Tibial nerve (tissue), 4 donors: ENCODE data around the gene MUL1. TPM values are rescaled to one million over a fixed set of nuclear protein-coding genes. Genes with fewer than 3 reads are reported as not detected.
A peak's percentile ranks its signal among the peaks of the same experiment; 100 is the strongest.

ENCODE experiments used
- DNase-seq, 2 donors: peaks; one replicate each; pipeline ENCODE4 v3.0.0-alpha.2; 2019; ENCODE audit warnings: low spot score in 2 of 2
- H3K27ac ChIP-seq, 4 donors: fragments of 200-600 bp; sonication (generic) in 3 of 4; one replicate each; pipeline ENCODE4 v1.5.1; 2017 to 2019; ENCODE audit warnings: mild to moderate bottlenecking in 1 of 4
- H3K27me3 ChIP-seq, 2 donors: fragments of 200-600 bp; sonication (generic) in 1 of 2; one replicate each; pipeline versions ENCODE4 v1.5.1 to v1.6.0; 2017 to 2019
- H3K36me3 ChIP-seq, 3 donors: fragments of 200-600 bp; sonication (generic); one replicate each; pipeline ENCODE4 v1.5.1; 2018 to 2019
- H3K4me1 ChIP-seq, 4 donors: fragments of 200-600 bp; sonication (generic) in 3 of 4; one replicate each; pipeline ENCODE4 v1.5.1; 2017 to 2019
- H3K4me3 ChIP-seq, 4 donors: fragments of 200-600 bp; sonication (generic) in 3 of 4; one replicate each; pipeline ENCODE4 v1.5.1; 2017 to 2019; ENCODE audit warnings: mild to moderate bottlenecking in 1 of 4, moderate library complexity in 1 of 4
- H3K9me3 ChIP-seq, 4 donors: fragments of 200-600 bp; sonication (generic) in 3 of 4; one replicate each; pipeline ENCODE4 v1.5.1; 2017 to 2019
- EP300 ChIP-seq, 2 donors: sonication (generic); formaldehyde crosslinking; IDR thresholded peaks; one replicate each; pipeline ENCODE4 v1.6.1; 2017; ENCODE audit warnings: antibody characterized with exemption in 2 of 2, mild to moderate bottlenecking in 1 of 2
- POLR2A ChIP-seq, 2 donors: fragments of 450-650 bp; IDR thresholded peaks; one replicate each; pipeline ENCODE4 v1.6.1; 2017; ENCODE audit warnings: antibody characterized with exemption in 2 of 2, mild to moderate bottlenecking in 2 of 2, moderate library complexity in 2 of 2
- WGBS, 2 donors: methylation state at CpG; one replicate each; pipeline ENCODE4 v1.1.5; 2018; 5-methylcytosine and 5-hydroxymethylcytosine counted together
- total RNA-seq, 4 donors: library from RNA; depleted of rRNA; stranded (reverse); fragments of >200 nt; gene quantifications; one replicate each; pipeline ENCODE4 v1.1.0, GENCODE V29; 2016
- TF ChIP-seq, protein P1 (sequence below), 5 experiments: fragments of 200-600 bp in 3 of 5; fragments of 450-650 bp in 2 of 5; sonication (generic) in 3 of 5; IDR thresholded peaks; one replicate each; pipeline ENCODE4 v1.5.1; 2016 to 2019; ENCODE audit warnings: antibody characterized with exemption in 5 of 5, mild to moderate bottlenecking in 3 of 5, moderate library complexity in 2 of 5

MUL1 gene
- total RNA-seq, 4 donors from 2014 or later, result 27.5 to 31.2 (median 30.6) TPM

DNA sequence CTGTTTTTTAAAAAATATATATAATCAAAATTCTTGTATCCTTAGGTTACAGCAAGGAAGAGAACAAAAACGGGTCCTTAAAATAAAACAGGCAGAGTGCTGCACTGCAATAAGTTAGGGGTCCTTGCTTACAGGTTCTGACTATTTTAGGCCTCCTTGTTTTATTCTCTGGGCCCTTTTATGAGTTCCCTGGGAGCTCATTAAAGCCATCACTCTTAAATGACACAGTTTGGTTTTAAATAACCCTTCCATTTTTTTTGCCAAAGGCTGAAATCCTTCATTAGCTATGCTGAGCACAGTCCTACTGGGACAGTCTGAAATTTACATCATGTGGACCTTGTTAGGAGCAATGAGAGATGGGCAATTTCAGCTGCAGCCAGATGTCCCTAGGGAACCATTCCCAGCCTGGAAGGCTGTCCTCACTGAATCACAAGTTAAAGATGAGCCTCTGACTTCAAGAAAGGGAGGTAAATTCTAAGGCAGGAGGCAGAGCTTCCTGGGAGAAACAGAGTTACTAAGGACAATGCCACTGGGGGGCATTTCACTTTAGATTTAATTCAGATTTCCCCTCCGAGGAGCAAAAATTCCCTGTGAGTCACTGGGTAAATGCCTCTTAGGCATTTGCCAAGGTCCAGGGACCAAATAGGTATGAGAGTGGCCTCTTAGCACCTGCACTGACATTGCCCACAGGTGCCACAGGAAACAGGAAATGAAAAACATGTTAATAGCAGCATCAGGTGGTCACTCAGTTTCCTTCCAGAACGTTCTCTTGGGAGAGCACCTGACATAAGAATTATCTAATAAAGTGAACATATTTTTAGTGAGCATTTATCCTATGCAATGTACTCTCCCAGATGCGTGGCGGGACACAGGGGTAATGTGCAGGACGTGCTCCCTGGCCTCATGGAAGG is 3.8 kb upstream of the MUL1 start:
- Histone ChIP-seq H3K27ac (no peak overlapping the region), H3K9me3 (no peaks in the 10 kb centered on the region), H3K27me3 (peaks cover 0 to 9% of the 10 kb centered on the region in 2 donors), H3K4me3 (no peak overlapping the region), H3K4me1 (peaks cover 0 to 16% (median 8%) of the 10 kb centered on the region in 4 donors), H3K36me3 (no peaks in the 10 kb centered on the region)
- TF ChIP-seq, protein P1, sequence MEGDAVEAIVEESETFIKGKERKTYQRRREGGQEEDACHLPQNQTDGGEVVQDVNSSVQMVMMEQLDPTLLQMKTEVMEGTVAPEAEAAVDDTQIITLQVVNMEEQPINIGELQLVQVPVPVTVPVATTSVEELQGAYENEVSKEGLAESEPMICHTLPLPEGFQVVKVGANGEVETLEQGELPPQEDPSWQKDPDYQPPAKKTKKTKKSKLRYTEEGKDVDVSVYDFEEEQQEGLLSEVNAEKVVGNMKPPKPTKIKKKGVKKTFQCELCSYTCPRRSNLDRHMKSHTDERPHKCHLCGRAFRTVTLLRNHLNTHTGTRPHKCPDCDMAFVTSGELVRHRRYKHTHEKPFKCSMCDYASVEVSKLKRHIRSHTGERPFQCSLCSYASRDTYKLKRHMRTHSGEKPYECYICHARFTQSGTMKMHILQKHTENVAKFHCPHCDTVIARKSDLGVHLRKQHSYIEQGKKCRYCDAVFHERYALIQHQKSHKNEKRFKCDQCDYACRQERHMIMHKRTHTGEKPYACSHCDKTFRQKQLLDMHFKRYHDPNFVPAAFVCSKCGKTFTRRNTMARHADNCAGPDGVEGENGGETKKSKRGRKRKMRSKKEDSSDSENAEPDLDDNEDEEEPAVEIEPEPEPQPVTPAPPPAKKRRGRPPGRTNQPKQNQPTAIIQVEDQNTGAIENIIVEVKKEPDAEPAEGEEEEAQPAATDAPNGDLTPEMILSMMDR (IDR thresholded peaks at IDR 0.05), result no peak
- TF ChIP-seq POLR2A (IDR thresholded peaks at IDR 0.05) (no peak), EP300 (IDR thresholded peaks at IDR 0.05) (no peak)
- DNase-seq, result no peak
- WGBS, 2 donors, result 50 to 54% methylated on average over 6 of the region's 6 CpGs

DNA sequence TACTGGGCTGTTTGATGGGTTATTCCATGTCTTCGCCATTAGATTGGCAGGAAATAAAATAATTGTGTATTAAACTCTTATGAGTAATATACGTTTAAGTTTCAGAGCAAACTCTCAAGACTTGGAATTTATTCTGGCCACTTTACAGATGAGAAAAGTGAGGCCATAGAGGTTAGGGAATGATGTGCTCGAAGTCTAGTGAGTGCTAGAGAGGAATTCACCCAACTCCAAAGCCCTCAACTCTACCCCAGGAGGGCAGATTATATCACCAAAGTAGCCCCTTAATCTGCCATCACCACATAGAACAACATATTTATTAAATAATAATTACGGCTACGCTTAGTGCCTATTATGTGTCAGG is 440 bp upstream of the MUL1 start:
- H3K27ac ChIP-seq, result peak overlapping the region; percentile 56 to 92 (median 86)
- peak overlapping the region; percentile 76 to 98 (median 92) for H3K4me3 ChIP-seq
- H3K4me1 ChIP-seq, result peaks cover 0 to 49% (median 14%) of the 10 kb centered on the region in 4 donors
- H3K27me3 ChIP-seq, result peaks cover 0 to 9% of the 10 kb centered on the region in 2 donors
- TF ChIP-seq POLR2A (IDR thresholded peaks at IDR 0.05), result no peak
- TF ChIP-seq, protein P1 (IDR thresholded peaks at IDR 0.05), result no peak
- TF ChIP-seq EP300 (IDR thresholded peaks at IDR 0.05), result no peak
- DNase-seq, result no peak
- peaks cover 0 to 11% (median 0%) of the 10 kb centered on the region in 3 donors for H3K36me3 ChIP-seq
- 63 to 66% methylated on average over 5 of the region's 5 CpGs for WGBS, 2 donors
- H3K9me3 ChIP-seq, result no peaks in the 10 kb centered on the region

DNA sequence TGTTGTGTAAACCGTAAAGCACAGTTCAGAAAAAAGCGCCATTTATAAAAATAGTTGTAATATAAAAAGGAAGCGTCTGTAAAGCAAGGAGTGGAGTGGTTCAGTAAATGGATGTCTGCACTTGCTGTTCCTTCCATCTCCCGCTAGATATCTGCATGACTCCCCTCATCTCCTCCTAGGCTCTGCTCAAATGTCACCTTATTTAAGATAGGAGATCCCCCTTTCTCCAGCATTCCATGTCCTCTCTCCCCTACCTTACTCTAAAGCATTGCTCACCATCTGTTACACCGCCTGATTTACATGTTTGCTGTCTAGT is 745 bp downstream of the MUL1 start:
- WGBS, 2 donors, result 39 to 41% methylated on average over 5 of the region's 5 CpGs
- H3K4me3 ChIP-seq, result peak overlapping the region; percentile 76 to 98 (median 92)
- TF ChIP-seq, protein P1 (IDR thresholded peaks at IDR 0.05), result no peak
- TF ChIP-seq POLR2A (IDR thresholded peaks at IDR 0.05) (no peak), EP300 (IDR thresholded peaks at IDR 0.05) (no peak)
- peaks cover 0 to 50% (median 14%) of the 10 kb centered on the region in 4 donors for H3K4me1 ChIP-seq
- H3K9me3 ChIP-seq, result no peaks in the 10 kb centered on the region
- peak overlapping the region in 3 of 4 donors; percentile 80 to 92 (median 91) for H3K27ac ChIP-seq
- peaks cover 0 to 23% (median 3%) of the 10 kb centered on the region in 3 donors for H3K36me3 ChIP-seq
- no peak for DNase-seq
- peaks cover 0 to 7% of the 10 kb centered on the region in 2 donors for H3K27me3 ChIP-seq

DNA sequence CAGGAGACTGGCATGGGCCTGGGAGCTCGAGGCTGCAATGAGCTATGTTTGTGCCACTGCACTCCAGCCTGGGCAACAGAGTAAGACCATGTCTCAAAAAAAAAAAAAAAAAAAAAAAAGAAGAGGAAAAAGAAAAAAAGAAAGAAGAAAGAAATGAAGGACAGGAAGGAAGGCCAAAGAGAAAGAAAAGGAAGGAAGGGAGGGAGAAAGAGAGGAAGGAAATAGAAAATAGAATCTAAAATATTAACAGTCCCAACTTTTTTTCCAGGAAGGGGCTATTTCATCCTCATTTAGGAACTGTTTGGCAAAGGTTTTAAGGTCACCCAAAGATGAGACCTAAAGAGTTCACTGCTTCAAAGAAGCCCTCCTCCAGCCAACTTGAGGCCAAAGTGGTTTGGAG is 2.5 kb downstream of the MUL1 start:
- peaks cover 0 to 2% of the 10 kb centered on the region in 2 donors for H3K27me3 ChIP-seq
- peaks cover 0 to 50% (median 14%) of the 10 kb centered on the region in 4 donors for H3K4me1 ChIP-seq
- 92 to 93% methylated on average over 1 of the region's 1 CpG for WGBS, 2 donors
- no peak overlapping the region for H3K4me3 ChIP-seq
- no peak for DNase-seq
- TF ChIP-seq POLR2A (IDR thresholded peaks at IDR 0.05) (no peak), EP300 (IDR thresholded peaks at IDR 0.05) (no peak)
- TF ChIP-seq, protein P1 (IDR thresholded peaks at IDR 0.05), result no peak
- H3K9me3 ChIP-seq, result no peaks in the 10 kb centered on the region
- H3K36me3 ChIP-seq, result peaks cover 0 to 40% (median 20%) of the 10 kb centered on the region in 3 donors
- no peak overlapping the region for H3K27ac ChIP-seq

DNA sequence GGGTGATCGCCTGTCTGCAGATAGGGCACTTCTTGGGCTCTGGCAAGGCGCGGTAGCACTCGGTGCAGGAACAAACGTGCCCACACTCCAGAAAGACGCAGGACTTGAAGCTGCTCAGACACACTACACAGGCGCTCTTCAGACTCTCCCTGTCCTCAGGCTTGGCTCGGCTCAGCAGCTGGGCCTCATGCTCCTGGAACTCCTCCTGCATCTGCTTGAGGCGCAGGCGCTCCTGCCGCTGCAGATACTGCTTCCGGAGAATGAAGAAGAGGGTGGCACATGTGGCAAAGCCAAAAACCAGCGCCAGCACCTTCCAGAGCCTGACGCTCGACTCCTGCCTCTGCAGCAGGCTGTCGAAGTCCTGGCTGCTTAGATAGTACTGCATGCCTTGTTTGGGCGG is 7.2 kb downstream of the MUL1 start:
- no peak overlapping the region for H3K4me3 ChIP-seq
- DNase-seq, result no peak
- no peak overlapping the region for H3K27ac ChIP-seq
- no peaks in the 10 kb centered on the region for H3K9me3 ChIP-seq
- H3K4me1 ChIP-seq, result peaks cover 0 to 23% (median 0%) of the 10 kb centered on the region in 4 donors
- no peaks in the 10 kb centered on the region for H3K27me3 ChIP-seq
- 92 to 96% methylated on average over 14 to 17 of the region's 17 CpGs for WGBS, 2 donors
- TF ChIP-seq EP300 (IDR thresholded peaks at IDR 0.05) (no peak), POLR2A (IDR thresholded peaks at IDR 0.05) (no peak)
- TF ChIP-seq, protein P1 (IDR thresholded peaks at IDR 0.05), result no peak
- peaks cover 0 to 81% (median 28%) of the 10 kb centered on the region in 3 donors for H3K36me3 ChIP-seq
